ENCODE measurements around the gene MYH11.

The MYH11 gene

DNA sequence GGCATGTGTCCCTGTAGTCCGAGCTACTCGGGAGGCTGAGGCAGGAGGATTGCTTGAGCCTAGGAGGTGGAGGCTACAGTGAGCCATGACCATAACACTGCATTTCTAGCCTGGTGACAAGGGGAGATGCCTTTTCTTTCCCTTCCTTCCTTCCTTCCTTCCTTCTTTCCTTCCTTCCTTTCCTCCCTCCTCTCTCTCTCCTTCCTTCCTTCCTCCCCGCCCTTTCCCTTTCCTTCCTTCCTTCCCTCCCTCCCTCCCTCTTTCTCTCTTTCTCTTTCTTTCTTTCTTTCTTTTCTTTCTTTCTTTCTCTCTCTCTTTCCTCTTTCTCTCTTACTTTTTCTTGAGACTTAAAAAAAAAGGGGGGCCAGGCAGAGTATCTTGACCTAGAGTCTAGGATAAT, 34.7 kb upstream of the MYH11 start:
- H3K4me3 ChIP-seq (ENCODE audit: low read depth, low read length) = no peak overlapping the region
- H3K36me3 ChIP-seq = peaks cover 5% of the 10 kb centered on the region
- TF ChIP-seq, protein P1, sequence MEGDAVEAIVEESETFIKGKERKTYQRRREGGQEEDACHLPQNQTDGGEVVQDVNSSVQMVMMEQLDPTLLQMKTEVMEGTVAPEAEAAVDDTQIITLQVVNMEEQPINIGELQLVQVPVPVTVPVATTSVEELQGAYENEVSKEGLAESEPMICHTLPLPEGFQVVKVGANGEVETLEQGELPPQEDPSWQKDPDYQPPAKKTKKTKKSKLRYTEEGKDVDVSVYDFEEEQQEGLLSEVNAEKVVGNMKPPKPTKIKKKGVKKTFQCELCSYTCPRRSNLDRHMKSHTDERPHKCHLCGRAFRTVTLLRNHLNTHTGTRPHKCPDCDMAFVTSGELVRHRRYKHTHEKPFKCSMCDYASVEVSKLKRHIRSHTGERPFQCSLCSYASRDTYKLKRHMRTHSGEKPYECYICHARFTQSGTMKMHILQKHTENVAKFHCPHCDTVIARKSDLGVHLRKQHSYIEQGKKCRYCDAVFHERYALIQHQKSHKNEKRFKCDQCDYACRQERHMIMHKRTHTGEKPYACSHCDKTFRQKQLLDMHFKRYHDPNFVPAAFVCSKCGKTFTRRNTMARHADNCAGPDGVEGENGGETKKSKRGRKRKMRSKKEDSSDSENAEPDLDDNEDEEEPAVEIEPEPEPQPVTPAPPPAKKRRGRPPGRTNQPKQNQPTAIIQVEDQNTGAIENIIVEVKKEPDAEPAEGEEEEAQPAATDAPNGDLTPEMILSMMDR (IDR thresholded peaks at IDR 0.05; ENCODE audit: low read depth, low read length) = no peak
- no peaks in the 10 kb centered on the region for H3K27me3 ChIP-seq (ENCODE audit: insufficient read depth, low read depth, severe bottlenecking)
- DNase-seq = no peak
- H3K27ac ChIP-seq = no peak overlapping the region
- H3K9me3 ChIP-seq (ENCODE audit: severe bottlenecking) = no peaks in the 10 kb centered on the region

- H3K36me3 ChIP-seq = peaks cover 8% of the 10 kb centered on the region
- TF ChIP-seq, protein P1 (IDR thresholded peaks at IDR 0.05; ENCODE audit: low read depth, low read length) = no peak
- peak within 1 kb of the TSS; percentile 98 for H3K4me3 ChIP-seq (ENCODE audit: low read depth, low read length)
- peak within 1 kb of the TSS; percentile 88 for H3K27ac ChIP-seq
- H3K27me3 ChIP-seq (ENCODE audit: insufficient read depth, low read depth, severe bottlenecking) = no peaks in the 10 kb centered on the region
- no peaks in the 10 kb centered on the region for H3K9me3 ChIP-seq (ENCODE audit: severe bottlenecking)
- DNase-seq = peak; percentile 100
These were observed 31.5 kb upstream of the MYH11 start, which contains the start of gene CEP20 for GRCh38 chr16:15888072-15888976. CEP20 (minus strand) TSS chr16:15888603; CDS start chr16:15888585, 18 bp downstream.

DNA sequence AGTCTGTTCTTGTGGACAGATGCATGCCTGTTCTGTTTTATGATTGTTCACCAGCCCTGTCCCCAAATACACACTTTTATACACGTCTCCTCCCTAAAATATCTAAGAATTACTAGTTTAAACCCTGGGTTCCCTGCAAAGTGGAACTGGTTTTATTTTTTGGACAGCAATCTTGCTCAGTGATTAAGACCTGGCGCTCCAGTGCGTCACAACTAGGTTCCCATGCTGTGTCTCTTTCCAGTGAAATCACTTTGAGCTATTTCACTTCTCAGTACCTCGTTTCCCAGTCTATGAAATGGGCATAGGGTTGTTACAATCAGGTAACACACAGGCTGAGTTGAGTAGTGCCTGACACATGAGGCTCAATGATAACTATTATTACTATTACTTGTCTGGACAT, 30.5 kb upstream of the MYH11 start:
- no peak overlapping the region for H3K27ac ChIP-seq
- peaks cover 17% of the 10 kb centered on the region for H3K36me3 ChIP-seq
- H3K9me3 ChIP-seq (ENCODE audit: severe bottlenecking) = no peaks in the 10 kb centered on the region
- no peak for DNase-seq
- H3K4me3 ChIP-seq (ENCODE audit: low read depth, low read length) = peak overlapping the region; percentile 98; the same call in 1 of the 2 replicates
- no peaks in the 10 kb centered on the region for H3K27me3 ChIP-seq (ENCODE audit: insufficient read depth, low read depth, severe bottlenecking)
- TF ChIP-seq, protein P1 (IDR thresholded peaks at IDR 0.05; ENCODE audit: low read depth, low read length) = no peak

- TF ChIP-seq, protein P1 (IDR thresholded peaks at IDR 0.05; ENCODE audit: low read depth, low read length) = no peak
- DNase-seq = no peak
- H3K9me3 ChIP-seq (ENCODE audit: severe bottlenecking) = no peaks in the 10 kb centered on the region
- H3K27ac ChIP-seq = no peak overlapping the region
- H3K36me3 ChIP-seq = peaks cover 27% of the 10 kb centered on the region
- H3K4me3 ChIP-seq (ENCODE audit: low read depth, low read length) = no peak overlapping the region
- H3K27me3 ChIP-seq (ENCODE audit: insufficient read depth, low read depth, severe bottlenecking) = no peaks in the 10 kb centered on the region
These were observed 29.2 kb upstream of the MYH11 start for GRCh38 chr16:15886078-15886477.

DNA sequence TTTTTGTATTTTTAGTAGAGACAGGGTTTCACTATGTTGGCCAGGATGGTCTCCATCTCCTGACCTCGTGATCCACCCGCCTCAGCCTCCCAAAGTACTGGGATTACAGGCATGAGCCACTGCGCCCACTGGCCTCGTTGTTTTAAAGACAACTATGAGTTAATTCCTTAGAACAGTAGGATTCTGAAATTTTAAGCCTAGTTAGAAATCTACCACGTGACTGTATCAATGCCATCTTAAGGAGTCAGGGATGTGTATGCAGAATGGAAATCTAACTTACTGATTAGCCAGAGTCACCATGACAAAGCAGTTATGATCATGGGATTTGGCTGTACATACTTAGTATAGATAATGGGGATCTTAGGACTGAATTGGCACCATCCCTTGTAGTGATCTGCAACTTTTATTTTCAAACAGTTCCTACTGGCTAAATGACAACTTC, 28.8 kb upstream of the MYH11 start:
- DNase-seq = no peak
- peaks cover 27% of the 10 kb centered on the region for H3K36me3 ChIP-seq
- H3K9me3 ChIP-seq (ENCODE audit: severe bottlenecking) = no peaks in the 10 kb centered on the region
- TF ChIP-seq, protein P1 (IDR thresholded peaks at IDR 0.05; ENCODE audit: low read depth, low read length) = no peak
- H3K4me3 ChIP-seq (ENCODE audit: low read depth, low read length) = no peak overlapping the region
- H3K27me3 ChIP-seq (ENCODE audit: insufficient read depth, low read depth, severe bottlenecking) = no peaks in the 10 kb centered on the region
- H3K27ac ChIP-seq = no peak overlapping the region

Data from WERI-Rb-1 (cell line).